GM13976 (cell line): Measurements from ENCODE around the gene MED23.

Source experiments
- DNase-seq: peaks from one replicate; pipeline ENCODE4 v3.0.0; 2012; ENCODE audit warnings: low spot score
- in situ Hi-C: fragments of 300-500 bp; cut with MboI; formaldehyde crosslinking; loops from one replicate; pipeline ENCODE4 v1.12.0; 2022; ENCODE audit warnings: low sequenced_read_pairs, mixed read lengths, inconsistent platforms; ENCODE audit not compliant: unreplicated experiment
- TF ChIP-seq, protein P1 (sequence below): IDR thresholded peaks from 2 replicates; pipeline ENCODE4 v1.5.1; 2012; ENCODE audit warnings: borderline replicate concordance, mild to moderate bottlenecking; ENCODE audit not compliant: insufficient read depth; ENCODE audit errors: extremely low read depth, missing control alignments, control extremely low read depth

The MED23 gene

GRCh38 chr6:131568726-131569125 lies 59.3 kb downstream of the MED23 start:
- TF ChIP-seq, protein P1, sequence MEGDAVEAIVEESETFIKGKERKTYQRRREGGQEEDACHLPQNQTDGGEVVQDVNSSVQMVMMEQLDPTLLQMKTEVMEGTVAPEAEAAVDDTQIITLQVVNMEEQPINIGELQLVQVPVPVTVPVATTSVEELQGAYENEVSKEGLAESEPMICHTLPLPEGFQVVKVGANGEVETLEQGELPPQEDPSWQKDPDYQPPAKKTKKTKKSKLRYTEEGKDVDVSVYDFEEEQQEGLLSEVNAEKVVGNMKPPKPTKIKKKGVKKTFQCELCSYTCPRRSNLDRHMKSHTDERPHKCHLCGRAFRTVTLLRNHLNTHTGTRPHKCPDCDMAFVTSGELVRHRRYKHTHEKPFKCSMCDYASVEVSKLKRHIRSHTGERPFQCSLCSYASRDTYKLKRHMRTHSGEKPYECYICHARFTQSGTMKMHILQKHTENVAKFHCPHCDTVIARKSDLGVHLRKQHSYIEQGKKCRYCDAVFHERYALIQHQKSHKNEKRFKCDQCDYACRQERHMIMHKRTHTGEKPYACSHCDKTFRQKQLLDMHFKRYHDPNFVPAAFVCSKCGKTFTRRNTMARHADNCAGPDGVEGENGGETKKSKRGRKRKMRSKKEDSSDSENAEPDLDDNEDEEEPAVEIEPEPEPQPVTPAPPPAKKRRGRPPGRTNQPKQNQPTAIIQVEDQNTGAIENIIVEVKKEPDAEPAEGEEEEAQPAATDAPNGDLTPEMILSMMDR = no peak
- no peak for DNase-seq
- in situ Hi-C loops = no loop called here

DNA sequence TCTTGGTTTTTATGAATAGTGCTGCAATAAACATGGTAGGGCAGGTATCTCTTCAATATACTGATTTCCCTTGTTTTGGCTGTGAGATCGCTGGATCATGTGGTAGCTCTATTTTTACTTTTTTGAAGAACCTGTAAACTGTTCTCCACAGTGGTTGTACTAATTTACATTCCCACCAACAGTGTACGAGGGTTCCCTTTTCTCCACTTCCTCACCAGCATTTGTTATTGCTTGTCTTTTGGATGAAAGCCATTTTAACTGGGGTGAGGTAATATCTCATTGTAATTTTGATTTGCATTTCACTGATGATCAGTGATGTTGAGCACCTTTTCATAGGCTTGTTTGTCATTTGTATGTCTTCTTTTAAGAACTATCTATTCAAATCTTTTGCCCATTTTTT lies 63.0 kb downstream of the MED23 start:
- in situ Hi-C loops = no loop called here
- no peak for DNase-seq
- TF ChIP-seq, protein P1 = no peak

DNA sequence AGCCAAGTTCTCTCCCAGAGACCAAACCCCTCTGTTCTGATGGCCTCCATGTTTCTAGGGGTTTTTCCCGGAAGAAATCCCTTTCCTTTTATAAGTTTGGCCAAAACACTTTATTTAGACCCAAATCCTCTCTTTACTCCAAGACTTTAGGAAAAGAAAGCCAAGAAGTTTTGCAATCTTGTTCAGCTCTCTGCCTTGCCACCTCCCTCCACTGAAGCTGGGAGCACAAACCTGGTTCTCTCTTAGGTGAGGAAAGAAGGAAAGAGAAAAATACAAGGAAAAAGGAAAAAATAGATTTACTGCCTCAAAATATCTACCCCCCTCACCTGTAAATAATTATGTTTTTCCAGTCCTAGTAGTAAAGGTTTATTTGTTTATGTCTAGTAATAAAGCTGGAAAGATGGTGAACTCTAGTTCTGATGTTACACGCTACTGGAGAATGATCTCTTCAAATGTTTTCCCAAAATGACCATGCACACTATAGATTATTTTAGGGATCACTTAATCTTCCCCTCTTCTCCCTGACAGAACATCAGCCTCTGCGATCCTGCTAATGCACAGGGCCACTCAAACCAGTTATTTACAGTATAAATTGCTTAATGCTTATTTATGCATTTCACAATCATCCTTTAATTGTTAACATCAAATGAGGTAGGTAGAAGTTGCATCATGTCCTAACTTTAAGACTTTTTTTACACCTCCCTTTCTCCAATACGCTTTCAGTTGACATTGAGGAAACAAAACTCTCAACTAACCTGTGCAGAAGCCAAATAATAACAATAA lies 65.9 kb downstream of the MED23 start:
- no peak for DNase-seq
- in situ Hi-C loops = no loop called here
- TF ChIP-seq, protein P1 = no peak

DNA sequence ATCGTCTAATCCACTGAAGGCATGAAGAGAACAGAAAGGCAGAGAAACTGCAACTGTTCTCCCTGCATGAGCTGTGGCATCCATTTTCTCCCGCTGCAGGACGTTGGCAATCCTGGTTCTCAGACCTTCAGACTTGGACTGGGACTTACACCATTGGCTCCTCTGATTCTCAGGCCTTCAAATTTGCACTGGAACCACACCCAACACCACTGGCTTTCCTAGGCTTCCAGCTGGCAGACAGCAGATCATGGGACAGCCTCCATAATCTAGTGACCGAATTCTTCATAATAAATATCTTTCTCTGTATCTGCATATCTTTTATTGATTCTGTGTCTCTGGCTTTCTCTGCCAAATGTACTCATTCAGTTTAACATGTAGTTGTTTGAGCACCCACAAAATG lies 69.1 kb downstream of the MED23 start:
- in situ Hi-C loops = no loop called here
- TF ChIP-seq, protein P1 = no peak
- DNase-seq = no peak

- TF ChIP-seq, protein P1 = no peak
- no peak for DNase-seq
- in situ Hi-C loops = no loop called here
These were observed 72.0 kb downstream of the MED23 start for GRCh38 chr6:131555992-131556391.

GRCh38 chr6:131552572-131552971 lies 75.5 kb downstream of the MED23 start:
- TF ChIP-seq, protein P1 = no peak
- in situ Hi-C loops = no loop called here
- no peak for DNase-seq

DNA sequence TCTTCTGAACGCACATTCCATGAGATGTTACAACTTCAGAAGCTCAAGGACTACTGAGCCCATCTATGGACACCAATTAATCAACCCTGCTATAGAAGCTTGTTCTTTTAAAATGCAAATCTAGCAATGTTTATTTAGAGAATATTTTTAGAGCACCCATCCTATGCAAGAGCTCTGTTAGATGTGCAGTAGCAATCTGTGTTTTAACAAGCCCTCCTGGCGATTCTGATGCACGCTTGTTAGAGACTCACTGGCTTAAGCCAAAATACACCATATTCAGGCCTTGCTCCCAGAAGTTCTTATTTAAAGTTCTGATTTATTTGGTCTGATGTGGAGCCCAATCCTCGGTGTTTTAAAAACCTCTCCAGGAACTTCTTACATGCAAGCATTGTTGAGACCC lies 76.1 kb downstream of the MED23 start:
- DNase-seq = no peak
- in situ Hi-C loops = no loop called here
- TF ChIP-seq, protein P1 = no peak
